NB4 (cell line): ENCODE data around the gene CSF2.

Experiments used
- MYC ChIP-seq: IDR thresholded peaks from 2 replicates; pipeline ENCODE4 v1.6.1; 2011; ENCODE audit warnings: low read depth, low read length
- POLR2A ChIP-seq: IDR thresholded peaks from 2 replicates; pipeline ENCODE4 v1.6.1; 2011; ENCODE audit warnings: mild to moderate bottlenecking; ENCODE audit not compliant: insufficient read length; ENCODE audit errors: extremely low read depth
- TF ChIP-seq, protein P1 (sequence below): IDR thresholded peaks from one replicate; pipeline ENCODE4 v1.5.1; 2012; ENCODE audit warnings: low read depth, low read length
- TF ChIP-seq, protein P2 (sequence below): IDR thresholded peaks from 2 replicates; pipeline ENCODE4 v1.6.1; 2011; ENCODE audit warnings: low read depth, low read length

DNA sequence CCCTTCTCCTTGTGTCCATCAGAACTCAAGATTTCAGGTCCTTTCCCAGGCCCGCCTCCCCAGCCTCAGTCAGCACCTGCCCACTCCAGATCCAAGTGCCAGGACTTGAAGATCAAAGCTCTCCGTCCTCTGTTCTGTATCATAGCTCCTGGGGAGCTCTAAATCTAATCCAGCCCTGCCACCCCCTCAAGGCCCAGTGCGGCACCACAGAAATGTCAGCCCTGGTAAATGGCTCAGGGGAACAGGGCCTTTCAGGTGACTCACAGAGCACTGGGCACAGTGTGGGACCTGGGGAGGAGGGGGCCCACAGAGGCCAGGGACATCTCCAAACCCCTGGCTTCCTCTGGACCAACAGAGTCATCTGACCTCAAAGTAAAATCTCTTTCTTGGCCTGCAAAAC, 6.0 kb downstream of the CSF2 start:
- TF ChIP-seq, protein P1, sequence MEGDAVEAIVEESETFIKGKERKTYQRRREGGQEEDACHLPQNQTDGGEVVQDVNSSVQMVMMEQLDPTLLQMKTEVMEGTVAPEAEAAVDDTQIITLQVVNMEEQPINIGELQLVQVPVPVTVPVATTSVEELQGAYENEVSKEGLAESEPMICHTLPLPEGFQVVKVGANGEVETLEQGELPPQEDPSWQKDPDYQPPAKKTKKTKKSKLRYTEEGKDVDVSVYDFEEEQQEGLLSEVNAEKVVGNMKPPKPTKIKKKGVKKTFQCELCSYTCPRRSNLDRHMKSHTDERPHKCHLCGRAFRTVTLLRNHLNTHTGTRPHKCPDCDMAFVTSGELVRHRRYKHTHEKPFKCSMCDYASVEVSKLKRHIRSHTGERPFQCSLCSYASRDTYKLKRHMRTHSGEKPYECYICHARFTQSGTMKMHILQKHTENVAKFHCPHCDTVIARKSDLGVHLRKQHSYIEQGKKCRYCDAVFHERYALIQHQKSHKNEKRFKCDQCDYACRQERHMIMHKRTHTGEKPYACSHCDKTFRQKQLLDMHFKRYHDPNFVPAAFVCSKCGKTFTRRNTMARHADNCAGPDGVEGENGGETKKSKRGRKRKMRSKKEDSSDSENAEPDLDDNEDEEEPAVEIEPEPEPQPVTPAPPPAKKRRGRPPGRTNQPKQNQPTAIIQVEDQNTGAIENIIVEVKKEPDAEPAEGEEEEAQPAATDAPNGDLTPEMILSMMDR = no peak
- TF ChIP-seq POLR2A (no peak), MYC (no peak)
- TF ChIP-seq, protein P2, sequence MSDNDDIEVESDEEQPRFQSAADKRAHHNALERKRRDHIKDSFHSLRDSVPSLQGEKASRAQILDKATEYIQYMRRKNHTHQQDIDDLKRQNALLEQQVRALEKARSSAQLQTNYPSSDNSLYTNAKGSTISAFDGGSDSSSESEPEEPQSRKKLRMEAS = no peak
